ENCODE data around the gene PRKD2.

PRKD2 gene

GRCh38 chr19:46691948-46692347 lies 25.0 kb downstream of the PRKD2 start:
- no peak for TF ChIP-seq CTCF (IDR thresholded peaks at IDR 0.05; ENCODE audit: low read depth, low read length)
- H3K4me3 ChIP-seq (ENCODE audit: low read depth, low read length), result no peak overlapping the region

GRCh38 chr19:46691104-46691503 lies 25.8 kb downstream of the PRKD2 start:
- TF ChIP-seq CTCF (IDR thresholded peaks at IDR 0.05; ENCODE audit: low read depth, low read length), result no peak
- no peak overlapping the region for H3K4me3 ChIP-seq (ENCODE audit: low read depth, low read length)

GRCh38 chr19:46689358-46689757 lies 27.6 kb downstream of the PRKD2 start:
- no peak for TF ChIP-seq CTCF (IDR thresholded peaks at IDR 0.05; ENCODE audit: low read depth, low read length)
- no peak overlapping the region for H3K4me3 ChIP-seq (ENCODE audit: low read depth, low read length)

GRCh38 chr19:46687438-46688145 lies 29.3 kb downstream of the PRKD2 start:
- TF ChIP-seq CTCF (IDR thresholded peaks at IDR 0.05; ENCODE audit: low read depth, low read length), result no peak
- H3K4me3 ChIP-seq (ENCODE audit: low read depth, low read length), result no peak overlapping the region

- TF ChIP-seq CTCF (IDR thresholded peaks at IDR 0.05; ENCODE audit: low read depth, low read length), result no peak
- H3K4me3 ChIP-seq (ENCODE audit: low read depth, low read length), result no peak overlapping the region
Measured at GRCh38 chr19:46685189-46685588, 31.7 kb downstream of the PRKD2 start.

GRCh38 chr19:46678110-46678732 lies 38.7 kb downstream of the PRKD2 start:
- TF ChIP-seq CTCF (IDR thresholded peaks at IDR 0.05; ENCODE audit: low read depth, low read length), result no peak
- H3K4me3 ChIP-seq (ENCODE audit: low read depth, low read length), result no peak overlapping the region

- TF ChIP-seq CTCF (IDR thresholded peaks at IDR 0.05; ENCODE audit: low read depth, low read length), result no peak
- no peak overlapping the region for H3K4me3 ChIP-seq (ENCODE audit: low read depth, low read length)
Measured at GRCh38 chr19:46674416-46675178, 42.3 kb downstream of the PRKD2 start.

All from WI38 (cell line).